ENCODE measurements around the gene CCDC192.

Gene CCDC192

GRCh38 chr5:127893232-127893631, 190.0 kb downstream of the CCDC192 start:
- no peak for DNase-seq

DNA sequence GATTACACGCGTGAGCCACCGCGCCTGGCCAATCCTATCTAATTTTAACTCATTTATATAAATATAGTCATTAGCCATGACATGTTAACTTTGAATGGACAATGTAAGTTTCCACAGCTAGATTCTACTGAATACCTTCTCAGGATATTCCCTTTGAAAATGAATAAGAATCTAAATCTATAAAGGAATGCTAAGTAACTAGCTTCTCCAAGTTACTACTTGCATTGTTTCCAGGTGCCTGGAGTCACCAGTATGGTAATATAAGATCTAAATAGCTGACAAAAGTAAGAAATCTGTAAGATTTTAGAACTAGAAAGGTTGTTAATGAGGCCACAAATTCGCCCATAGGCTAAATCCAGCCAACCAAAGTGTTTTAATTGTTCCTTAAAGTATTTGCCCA, 191.3 kb downstream of the CCDC192 start:
- no peak for DNase-seq

- no peak for DNase-seq
These were observed 195.5 kb downstream of the CCDC192 start for GRCh38 chr5:127898551-127899213.

GRCh38 chr5:127899214-127899610, 196.0 kb downstream of the CCDC192 start:
- DNase-seq: no peak

DNA sequence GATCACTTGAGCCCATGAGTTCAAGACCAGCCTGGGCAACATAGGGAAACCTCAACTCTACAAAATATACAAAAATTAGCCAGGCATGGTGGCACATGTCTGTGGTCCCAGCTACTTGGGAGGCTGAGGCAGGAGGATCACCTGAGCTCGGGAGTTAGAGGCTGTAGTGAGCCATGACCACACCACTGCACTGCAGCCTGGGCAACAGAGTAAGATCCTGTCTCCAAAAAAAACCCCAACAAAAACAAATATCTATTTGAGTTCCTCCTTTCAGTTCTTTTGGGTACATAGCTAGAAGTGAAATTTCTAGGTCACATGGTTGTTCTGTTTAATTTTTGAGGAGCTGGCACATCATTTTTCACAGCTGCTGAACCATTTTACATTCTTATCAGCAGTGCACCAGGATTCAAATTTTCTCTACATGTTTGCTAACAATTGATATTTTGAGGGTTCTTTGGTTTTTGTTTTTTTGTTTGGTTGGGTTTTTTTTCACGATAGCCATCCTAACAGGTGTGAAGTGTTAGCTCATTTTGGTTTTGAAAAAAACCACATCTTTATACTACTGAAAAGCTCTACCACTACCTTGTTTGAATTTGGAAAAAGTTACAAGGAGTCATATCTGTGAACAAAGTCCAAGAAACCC, 203.5 kb downstream of the CCDC192 start:
- no peak for DNase-seq

- DNase-seq: no peak
These were observed 204.7 kb downstream of the CCDC192 start for GRCh38 chr5:127907907-127908306.

DNA sequence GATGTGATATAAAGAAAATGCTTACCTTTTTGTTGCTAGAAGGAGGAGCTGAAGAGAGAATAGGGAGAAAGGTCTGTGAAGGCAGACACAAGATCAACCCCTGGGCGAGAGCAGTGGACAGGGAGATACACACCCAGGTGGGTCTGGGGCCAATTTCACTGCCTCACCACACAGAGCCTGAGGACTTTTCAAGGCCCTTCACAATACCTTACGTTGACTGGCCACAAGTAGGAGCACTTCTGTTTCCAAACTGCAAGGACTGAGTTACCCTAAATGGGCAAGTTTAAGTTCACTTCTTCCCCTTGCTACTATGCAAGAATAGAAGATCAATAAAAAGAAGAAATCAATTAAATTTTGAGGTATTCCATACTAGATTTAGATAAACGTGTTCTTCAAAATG, 205.9 kb downstream of the CCDC192 start:
- DNase-seq: no peak

DNA sequence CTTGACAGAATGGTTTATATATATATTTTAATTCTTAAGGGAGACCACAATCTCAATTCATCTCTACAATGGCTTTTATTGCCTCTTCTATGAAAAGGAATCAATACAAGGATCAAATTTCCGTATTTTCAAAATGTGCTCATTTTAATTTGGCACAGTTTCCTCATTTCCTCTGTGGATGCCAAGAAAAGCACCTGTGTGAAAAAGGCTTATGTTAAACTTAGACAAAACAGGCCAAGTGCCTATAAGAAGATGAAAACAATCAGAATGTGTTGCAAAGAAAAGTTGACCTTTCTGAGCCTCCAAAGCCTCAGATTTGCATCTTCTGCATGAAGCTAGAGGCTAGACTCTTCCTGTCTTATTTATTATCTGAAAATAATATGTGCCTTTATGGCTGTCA, 206.6 kb downstream of the CCDC192 start:
- DNase-seq: no peak

GRCh38 chr5:127910307-127910956, 207.2 kb downstream of the CCDC192 start:
- DNase-seq: no peak

DNA sequence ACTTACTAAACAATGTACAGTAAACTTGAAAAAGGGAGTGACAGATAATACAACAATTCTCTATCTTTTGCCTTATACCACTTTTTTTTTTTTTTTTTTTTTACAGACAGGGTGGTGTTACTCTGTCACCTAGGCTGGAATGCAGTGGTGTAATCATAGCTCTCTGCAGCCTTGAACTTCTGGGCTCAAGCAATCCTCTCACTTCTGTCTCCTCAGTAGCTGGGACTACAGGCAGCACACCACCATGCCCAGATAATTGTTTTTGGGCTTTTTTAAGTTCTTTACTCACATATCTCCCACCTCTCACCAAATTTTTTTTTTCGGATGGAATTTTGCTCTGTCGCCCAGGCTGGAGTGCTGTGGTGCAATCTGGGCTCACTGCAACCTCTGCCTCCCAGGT, 208.4 kb downstream of the CCDC192 start:
- DNase-seq: no peak

DNA sequence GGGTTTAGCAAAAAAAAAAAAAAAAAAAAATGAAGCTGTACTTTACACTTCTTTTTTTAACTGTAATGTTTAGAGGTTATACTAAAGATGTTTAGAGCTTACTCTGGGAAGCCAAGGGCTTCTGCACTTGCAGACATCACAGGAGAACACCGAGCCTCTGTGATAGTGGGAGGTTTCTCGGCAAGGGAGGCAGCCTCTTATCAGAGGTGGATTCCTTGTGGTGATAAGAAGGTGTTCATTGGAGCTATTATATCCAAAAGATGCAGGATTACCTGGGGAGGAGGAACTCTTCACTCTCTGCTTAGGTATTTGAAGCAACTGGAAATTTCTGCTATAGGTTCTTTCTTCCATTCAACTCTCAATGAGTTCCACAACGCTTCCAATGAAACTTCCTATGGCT, 209.2 kb downstream of the CCDC192 start:
- no peak for DNase-seq

DNA sequence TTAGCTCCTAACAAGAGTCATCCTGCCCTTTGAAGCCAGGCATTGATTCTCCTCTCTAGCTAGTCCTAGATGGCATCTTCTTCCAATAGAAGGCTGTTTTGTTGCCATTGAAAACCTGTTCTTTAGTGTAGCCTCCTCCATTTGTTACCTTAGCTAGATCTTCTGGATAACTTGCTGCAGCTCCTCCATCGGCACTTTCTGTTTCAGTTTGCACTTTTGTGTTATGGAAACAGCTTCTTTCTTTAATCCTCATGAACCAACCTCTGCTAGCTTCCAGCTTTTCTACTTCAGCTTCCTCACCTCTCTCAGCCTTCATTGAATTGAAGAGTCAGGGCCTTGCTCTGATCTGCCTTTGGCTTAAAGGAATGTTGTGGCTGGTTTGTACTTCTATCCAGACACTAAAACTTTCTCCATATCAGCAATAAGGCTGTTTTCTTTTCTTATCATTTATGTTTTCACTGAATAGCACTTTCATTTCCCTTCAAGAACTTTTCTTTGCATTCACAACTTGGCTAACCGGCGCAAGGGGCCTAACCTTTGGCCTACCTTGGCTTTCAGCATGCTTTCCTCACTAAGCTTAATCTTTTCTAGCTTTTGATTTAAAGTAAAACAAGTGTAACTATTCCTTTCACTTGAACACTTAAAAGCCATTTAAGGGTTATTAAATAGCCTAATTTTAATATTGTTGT, 213.8 kb downstream of the CCDC192 start:
- no peak for DNase-seq

DNA sequence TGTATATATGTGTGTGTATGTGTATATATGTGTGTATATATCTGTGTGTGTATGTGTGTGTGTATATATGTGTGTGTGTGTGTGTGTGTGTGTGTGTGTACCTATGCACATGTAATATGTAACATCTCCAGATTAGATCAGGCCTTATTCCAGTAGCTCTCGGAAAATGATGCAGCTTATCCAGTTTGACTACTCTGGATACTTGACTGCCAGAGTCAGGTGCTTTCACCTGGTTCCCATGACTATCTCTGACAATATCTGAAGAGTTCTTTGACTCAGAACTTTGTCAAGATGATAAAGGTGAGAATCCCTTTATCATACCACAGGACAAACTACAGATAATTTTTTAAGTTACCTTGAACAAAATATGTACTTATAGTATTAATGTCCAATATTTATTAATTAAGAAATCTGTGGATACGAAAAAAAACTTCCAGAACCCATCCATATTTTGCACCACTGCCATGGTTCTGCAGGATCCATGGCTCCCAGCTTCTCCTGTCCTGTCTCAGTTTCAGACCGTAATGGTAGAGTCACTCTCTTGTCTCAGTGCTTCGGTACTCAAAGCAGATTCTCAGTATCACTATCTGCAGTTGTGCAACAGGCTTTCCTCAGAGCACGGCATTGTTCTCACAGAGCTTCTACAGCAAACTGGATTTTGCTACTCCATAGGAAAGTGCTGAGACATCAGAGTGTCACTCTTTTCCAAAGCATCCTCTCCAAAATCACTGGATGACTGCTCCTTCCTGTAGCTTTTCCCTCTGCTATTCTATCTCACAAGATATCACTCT, 216.0 kb downstream of the CCDC192 start:
- no peak for DNase-seq

DNA sequence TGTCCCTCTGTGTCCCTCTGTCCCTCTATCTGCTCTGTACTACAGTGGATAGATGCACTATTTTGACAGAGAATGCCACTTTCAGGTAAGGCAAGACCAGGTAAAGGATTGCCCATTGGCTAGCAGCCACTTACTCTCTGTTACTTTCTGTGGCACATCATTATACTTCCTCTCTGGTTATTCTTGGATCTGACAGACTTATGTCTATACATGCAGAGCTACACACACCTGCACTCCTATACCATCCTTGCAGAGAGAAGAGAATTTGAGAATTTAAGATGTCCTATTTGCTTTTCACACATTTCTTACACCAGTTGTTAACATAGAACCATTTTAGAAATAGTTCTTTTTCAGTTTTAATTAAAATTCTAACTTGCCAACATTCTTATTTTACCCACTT, 216.6 kb downstream of the CCDC192 start:
- no peak for DNase-seq

- no peak for DNase-seq
These were observed 217.7 kb downstream of the CCDC192 start for GRCh38 chr5:127920936-127921335.

DNA sequence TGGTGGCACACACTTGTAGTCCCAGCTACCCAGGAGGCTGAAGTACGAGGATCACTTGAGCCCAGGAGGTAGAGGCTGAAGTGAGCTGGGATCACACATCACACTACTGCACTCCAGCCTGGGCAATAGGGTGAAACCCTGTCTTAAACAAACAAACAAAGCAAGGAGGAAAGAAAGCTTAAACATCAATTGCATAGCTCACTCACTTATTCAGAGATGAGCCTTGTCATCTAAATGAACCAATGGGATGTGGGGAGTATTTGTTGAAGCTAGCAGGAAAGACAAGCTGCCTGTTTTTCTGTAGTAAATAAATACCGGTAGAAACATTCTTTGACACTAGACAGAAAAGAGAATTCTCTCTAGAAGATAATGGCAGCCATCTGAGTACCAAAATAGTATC, 219.4 kb downstream of the CCDC192 start:
- DNase-seq: no peak

DNA sequence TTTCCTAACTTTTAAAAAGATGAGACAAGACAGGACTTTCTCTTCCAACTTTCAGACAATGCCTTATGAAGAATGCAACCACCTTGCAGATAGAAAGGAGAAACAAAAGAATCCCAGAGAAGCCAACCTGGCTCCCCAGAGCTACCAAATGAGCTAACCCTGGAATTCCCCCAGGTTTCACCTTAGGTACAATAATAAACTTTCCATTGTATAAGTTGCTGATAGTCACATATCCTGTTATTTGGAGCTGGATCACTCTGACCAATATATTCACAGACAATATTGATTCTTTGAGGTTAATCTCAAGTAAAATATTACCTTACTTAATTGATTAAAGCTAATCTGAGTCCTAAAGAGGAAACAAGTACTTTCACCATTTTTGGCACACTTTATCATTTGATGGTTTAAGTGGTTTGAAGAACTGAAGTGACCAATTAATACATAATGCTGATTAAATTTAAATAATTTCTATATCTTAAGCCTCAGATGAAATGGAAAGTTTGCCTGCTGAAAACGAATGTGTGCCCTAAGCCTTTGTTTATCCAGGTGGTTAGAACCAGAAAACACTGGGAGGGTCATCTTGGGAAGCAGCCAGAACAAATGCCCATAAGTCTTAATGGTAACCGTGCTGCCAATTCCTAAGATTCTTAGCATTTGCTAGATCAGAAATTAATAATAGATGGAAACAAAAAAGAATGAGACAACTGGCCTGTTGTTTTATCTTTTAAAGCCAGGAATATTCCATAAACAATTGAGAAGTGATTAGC, 220.8 kb downstream of the CCDC192 start:
- DNase-seq: no peak

DNA sequence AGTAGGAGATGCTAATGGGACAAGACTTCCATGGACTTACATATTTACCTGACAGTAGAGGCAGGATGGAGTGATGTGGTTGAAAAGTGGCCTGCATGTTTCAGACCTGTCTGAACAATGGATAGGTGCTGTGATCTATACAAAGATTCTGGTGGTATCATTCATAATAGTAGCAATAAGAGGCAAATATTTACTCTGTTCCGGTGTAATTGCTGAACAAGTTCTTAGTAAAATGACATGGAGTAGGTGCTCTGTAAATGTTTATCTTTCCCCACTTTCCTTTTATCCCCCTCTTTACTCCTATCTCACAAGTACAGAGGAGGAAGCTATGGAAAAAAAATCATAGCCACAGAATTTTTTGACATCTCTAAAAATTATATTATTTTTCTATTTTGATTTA, 221.4 kb downstream of the CCDC192 start:
- DNase-seq: peak; percentile 13

GRCh38 chr5:127925916-127926315, 222.7 kb downstream of the CCDC192 start:
- no peak for DNase-seq

DNA sequence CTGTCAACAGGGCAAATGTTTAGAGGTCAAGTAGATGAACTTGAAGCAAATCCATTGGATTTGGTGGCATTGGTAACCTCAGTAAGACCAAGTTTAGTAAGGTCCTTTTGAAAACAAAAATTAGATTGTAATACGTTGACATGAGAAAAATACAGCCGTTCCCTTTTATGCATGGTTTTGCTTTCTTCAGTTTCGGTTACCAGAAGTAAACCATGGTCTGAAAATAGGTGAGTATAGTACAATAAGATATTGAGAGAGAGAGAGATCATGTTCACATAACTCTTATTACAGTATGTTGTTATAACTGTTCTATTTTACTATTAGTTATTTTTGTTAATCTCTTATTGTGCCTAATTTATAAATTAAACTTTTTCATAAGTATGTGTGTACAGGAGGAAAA, 223.8 kb downstream of the CCDC192 start:
- DNase-seq: no peak

- no peak for DNase-seq
These were observed 224.9 kb downstream of the CCDC192 start for GRCh38 chr5:127928053-127928452.

- DNase-seq: no peak
These were observed 227.1 kb downstream of the CCDC192 start for GRCh38 chr5:127930311-127930710.

Data from NCI-H526 treated with DMSO at 0.1 percent for 48 hours (cell line).